HepG2 (cell line): Measurements from ENCODE around the gene TTPAL. TPM values are rescaled to one million over a fixed set of nuclear protein-coding genes. Genes with fewer than 3 reads are reported as not detected.

Experiments used
- ARNT ChIP-seq: fragments of 450-650 bp; IDR thresholded peaks from 2 replicates; pipeline ENCODE4 v1.6.1; 2017
- EEA1 ChIP-seq: sonication (generic); formaldehyde crosslinking; IDR thresholded peaks from 2 replicates; pipeline ENCODE4 v1.5.1; 2020; ENCODE audit warnings: mild to moderate bottlenecking, missing genetic modification reagents, borderline replicate concordance
- FIP1L1 ChIP-seq: fragments of 200-400 bp; formaldehyde crosslinking; IDR thresholded peaks from 2 replicates; pipeline ENCODE4 v1.6.1; 2018; ENCODE audit warnings: low read depth, mild to moderate bottlenecking, low read length, moderate library complexity, borderline replicate concordance; ENCODE audit not compliant: insufficient read depth
- FOSL2 ChIP-seq: sonication (generic); formaldehyde crosslinking; IDR thresholded peaks from 2 replicates; pipeline ENCODE4 v1.4.0; 2020; ENCODE audit warnings: missing genetic modification reagents
- FOXC1 ChIP-seq: sonication (generic); formaldehyde crosslinking; IDR thresholded peaks from 2 replicates; pipeline ENCODE4 v1.8.0; 2022; ENCODE audit warnings: mild to moderate bottlenecking, missing genetic modification reagents, borderline replicate concordance
- GTF2F1 ChIP-seq: fragments of 150-350 bp; IDR thresholded peaks from 2 replicates; pipeline ENCODE4 v1.6.1; 2014; ENCODE audit warnings: low read length
- MAF1 ChIP-seq: sonication (generic); formaldehyde crosslinking; IDR thresholded peaks from 2 replicates; pipeline ENCODE4 v1.5.0; 2020; ENCODE audit warnings: missing genetic modification reagents, borderline replicate concordance
- MAZ ChIP-seq, 2 experiments: sonication (generic) in 1 of 2; formaldehyde crosslinking in 1 of 2; IDR thresholded peaks; 2 replicates each; pipeline versions ENCODE4 v1.5.0 to v1.6.1; 2012 to 2020; ENCODE audit warnings: low read depth in 2 of 2, mild to moderate bottlenecking in 2 of 2, borderline replicate concordance in 1 of 2, improper control_type of control experiment in 1 of 2, low read length in 1 of 2, missing genetic modification reagents in 1 of 2, moderate library complexity in 1 of 2
- NR1H2 ChIP-seq: sonication (generic); formaldehyde crosslinking; IDR thresholded peaks from 2 replicates; pipeline ENCODE4 v1.8.1; 2022; ENCODE audit warnings: low read depth, missing genetic modification reagents, borderline replicate concordance
- PRPF4 ChIP-seq: fragments of 200-400 bp; formaldehyde crosslinking; IDR thresholded peaks from 2 replicates; pipeline ENCODE4 v1.6.1; 2016; ENCODE audit warnings: low read length, low read depth; ENCODE audit not compliant: poor library complexity, severe bottlenecking
- SIX4 ChIP-seq: sonication (generic); formaldehyde crosslinking; IDR thresholded peaks from 2 replicates; pipeline ENCODE4 v1.4.0; 2020; ENCODE audit warnings: missing genetic modification reagents
- SMAD3 ChIP-seq: sonication (generic); formaldehyde crosslinking; IDR thresholded peaks from 2 replicates; pipeline ENCODE4 v1.4.0; 2020; ENCODE audit warnings: missing genetic modification reagents
- TBX2 ChIP-seq: sonication (generic); formaldehyde crosslinking; IDR thresholded peaks from 2 replicates; pipeline ENCODE4 v1.5.0; 2020; ENCODE audit warnings: missing genetic modification reagents, mild to moderate bottlenecking, borderline replicate concordance
- ZBTB34 ChIP-seq: sonication (generic); formaldehyde crosslinking; IDR thresholded peaks from 2 replicates; pipeline ENCODE4 v1.8.0; 2022; ENCODE audit warnings: mild to moderate bottlenecking, missing genetic modification reagents
- ZKSCAN1 ChIP-seq: fragments of 150-350 bp; IDR thresholded peaks from 2 replicates; pipeline ENCODE4 v1.6.1; 2014; ENCODE audit warnings: low read length
- ZNF180 ChIP-seq: sonication (generic); formaldehyde crosslinking; IDR thresholded peaks from 2 replicates; pipeline ENCODE4 v1.4.0; 2020; ENCODE audit warnings: low read depth, missing genetic modification reagents, borderline replicate concordance
- ZNF407 ChIP-seq: sonication (generic); formaldehyde crosslinking; IDR thresholded peaks from one replicate; pipeline ENCODE4 v1.5.1; 2020; ENCODE audit warnings: mild to moderate bottlenecking, missing genetic modification reagents; ENCODE audit errors: not compliant biosample characterization
- ZNF496 ChIP-seq: sonication (generic); formaldehyde crosslinking; IDR thresholded peaks from 2 replicates; pipeline ENCODE4 v1.8.1; 2023; ENCODE audit warnings: mild to moderate bottlenecking, moderate library complexity, missing genetic modification reagents; ENCODE audit not compliant: insufficient replicate concordance
- ZNF501 ChIP-seq: sonication (generic); formaldehyde crosslinking; IDR thresholded peaks from 2 replicates; pipeline ENCODE4 v1.5.1; 2020; ENCODE audit warnings: mild to moderate bottlenecking, moderate library complexity, missing genetic modification reagents
- polyA plus RNA-seq, 8 experiments: library from polyadenylated mRNA; depleted of rRNA in 3 of 8; stranded (reverse) in 7 of 8; unstranded in 1 of 8; fragments of >200 nt; fragmentation: Illumina TruSeq in 4 of 8; extraction: Trizol in 4 of 8; gene quantifications; 2 replicates each; pipeline versions ENCODE4 v1.2.1 to v1.2.3, GENCODE V29; 2011 to 2016; ENCODE audit warnings: low read depth in 4 of 8, missing spikeins in 1 of 8, mixed read lengths in 1 of 8; ENCODE audit not compliant: insufficient read depth in 1 of 8
- total RNA-seq, 5 experiments: library from RNA; depleted of rRNA; stranded (reverse); fragments of >200 nt; fragmentation: Illumina TruSeq; extraction: Trizol; gene quantifications; 2 replicates each; pipeline ENCODE4 v1.2.3, GENCODE V29; 2016; ENCODE audit warnings: low read depth in 1 of 5

The TTPAL gene
- total and polyA plus RNA-seq, 2 of the 13 experiments (the other 11 are each of a cell fraction or from before 2014, with no cell fraction given): 4.3 to 18.8 TPM

- TF ChIP-seq NR1H2 (CRISPR knock-in tag) (no peak), ZNF496 (no peak), GTF2F1 (0 out of 2 replicates have a peak, but pooled peaks have one; percentile 27), ZBTB34 (peak; percentile 45; the same call in 1 of the 2 replicates), ZNF180 (CRISPR knock-in tag) (0 out of 2 replicates have a peak, but pooled peaks have one; percentile 23), PRPF4 (no peak), MAF1 (CRISPR knock-in tag) (no peak), ZNF501 (CRISPR knock-in tag) (no peak), TBX2 (peak; percentile 16; the same call in 1 of the 2 replicates), FOXC1 (CRISPR knock-in tag) (peak; percentile 65; the same call in 1 of the 2 replicates), EEA1 (CRISPR knock-in tag) (no peak), ZNF407 (CRISPR knock-in tag) (peak; percentile 33), MAZ (IDR thresholded peaks at IDR 0.05; ENCODE audit: borderline replicate concordance, low read depth, low read length) (peak; percentile 66), MAZ (CRISPR knock-in tag; IDR thresholded peaks at IDR 0.05; ENCODE audit: low read depth) (peak; percentile 23; the same call in 1 of the 2 replicates), SIX4 (CRISPR knock-in tag) (peak; percentile 87), FOSL2 (no peak; the same call in 1 of the 2 replicates), FIP1L1 (0 out of 2 replicates have a peak, but pooled peaks have one; percentile 58), ZKSCAN1 (0 out of 2 replicates have a peak, but pooled peaks have one; percentile 13), SMAD3 (peak; percentile 44; the same call in 1 of the 2 replicates), ARNT (no peak)
These were observed 41.7 kb upstream of the TTPAL start (continued) for GRCh38 chr20:44433751-44434538.
